HG03378 (cell line): ENCODE results near the gene FAM168A.

Experiments
- ATAC-seq: cut with Tn5 transposase; IDR thresholded peaks from one replicate; pipeline ENCODE4 v1.9.1; 2021; ENCODE audit warnings: mild to moderate bottlenecking, moderate library complexity; ENCODE audit not compliant: unreplicated experiment

FAM168A gene

GRCh38 chr11:73563539-73564200, 34.2 kb downstream of the FAM168A start:
- no peak for ATAC-seq

- no peak for ATAC-seq
Measured at GRCh38 chr11:73559743-73560142, 38.2 kb downstream of the FAM168A start.

DNA sequence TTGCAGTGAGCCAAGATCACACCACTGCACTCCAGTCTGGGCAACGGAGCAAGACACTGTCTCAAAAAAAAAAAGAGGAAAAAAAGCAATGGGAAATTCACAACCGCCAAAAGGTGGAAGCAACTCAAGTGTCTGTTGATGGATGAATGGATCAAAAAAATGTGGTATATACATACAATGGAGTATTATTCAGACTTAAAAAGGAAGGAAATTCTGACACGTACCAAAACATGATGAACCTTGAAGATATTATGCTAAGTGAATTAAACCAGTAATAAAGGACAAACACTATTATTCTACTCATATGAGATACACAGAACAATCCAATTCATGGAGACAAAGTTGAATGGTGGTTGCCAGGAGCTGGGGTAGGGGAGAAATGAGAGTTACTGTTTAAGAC, 40.9 kb downstream of the FAM168A start:
- ATAC-seq = no peak

- ATAC-seq = no peak
Measured at GRCh38 chr11:73555615-73556014, 42.3 kb downstream of the FAM168A start.

- ATAC-seq = no peak
Measured at GRCh38 chr11:73554671-73555320, 43.1 kb downstream of the FAM168A start.

- ATAC-seq = no peak
Measured at GRCh38 chr11:73553266-73553665, 44.6 kb downstream of the FAM168A start.

DNA sequence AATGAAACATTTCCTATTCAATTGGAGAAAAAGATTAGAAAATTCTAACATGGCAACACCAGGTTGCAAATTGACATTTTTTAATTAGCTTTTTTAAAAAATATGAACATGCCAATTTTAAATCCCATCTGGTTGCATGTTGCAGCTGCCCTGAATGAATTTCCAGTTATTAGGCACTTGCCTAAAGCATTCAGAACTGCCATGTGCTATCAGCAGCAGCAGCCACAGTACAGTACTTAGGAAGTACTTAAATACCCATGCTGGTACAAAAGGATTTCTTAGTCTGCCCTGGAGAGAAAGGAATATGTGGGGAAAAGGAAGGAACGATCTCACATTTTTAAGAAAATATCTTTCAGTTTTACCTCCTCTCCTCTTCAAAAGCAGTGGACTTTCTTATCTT, 46.2 kb downstream of the FAM168A start:
- ATAC-seq = no peak

DNA sequence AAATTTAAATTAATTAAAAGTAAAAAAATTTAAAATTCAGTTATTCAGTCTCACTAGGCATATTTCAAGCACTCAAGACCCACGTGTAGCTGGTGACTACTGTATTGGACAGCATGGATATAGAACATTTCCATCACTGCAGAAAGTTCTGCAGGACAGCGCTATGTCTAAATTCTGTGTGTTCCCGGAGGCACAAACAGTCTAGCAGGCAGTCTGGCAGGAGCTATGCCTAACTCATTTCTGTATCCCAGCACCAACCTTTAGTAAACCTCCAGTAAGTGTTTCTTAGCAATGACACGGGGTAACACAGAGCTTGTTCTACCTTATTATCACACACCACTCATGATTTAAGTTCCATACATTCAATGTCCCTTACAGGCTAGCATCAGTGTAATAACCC, 48.5 kb downstream of the FAM168A start:
- no peak for ATAC-seq

- no peak for ATAC-seq
Measured at GRCh38 chr11:73547706-73548595, 50.0 kb downstream of the FAM168A start.

DNA sequence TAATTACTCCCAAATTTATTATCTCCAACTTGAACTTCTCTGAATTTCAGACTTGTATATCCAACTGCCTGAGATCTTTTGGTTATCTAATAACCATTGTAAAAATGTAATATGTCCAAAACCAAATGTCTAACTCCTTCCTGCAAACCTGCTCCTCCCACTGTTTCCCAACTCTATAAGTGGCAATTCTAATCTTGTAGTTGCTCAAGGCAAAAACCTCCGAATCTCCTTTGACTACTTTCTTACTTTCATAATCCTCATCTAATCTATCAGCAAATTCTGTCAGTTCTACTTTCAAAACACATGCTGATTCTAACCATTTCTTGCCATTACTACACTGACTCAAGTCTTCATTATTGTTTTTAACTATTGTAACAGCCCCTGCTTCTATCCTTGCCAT, 55.7 kb downstream of the FAM168A start:
- ATAC-seq = no peak

DNA sequence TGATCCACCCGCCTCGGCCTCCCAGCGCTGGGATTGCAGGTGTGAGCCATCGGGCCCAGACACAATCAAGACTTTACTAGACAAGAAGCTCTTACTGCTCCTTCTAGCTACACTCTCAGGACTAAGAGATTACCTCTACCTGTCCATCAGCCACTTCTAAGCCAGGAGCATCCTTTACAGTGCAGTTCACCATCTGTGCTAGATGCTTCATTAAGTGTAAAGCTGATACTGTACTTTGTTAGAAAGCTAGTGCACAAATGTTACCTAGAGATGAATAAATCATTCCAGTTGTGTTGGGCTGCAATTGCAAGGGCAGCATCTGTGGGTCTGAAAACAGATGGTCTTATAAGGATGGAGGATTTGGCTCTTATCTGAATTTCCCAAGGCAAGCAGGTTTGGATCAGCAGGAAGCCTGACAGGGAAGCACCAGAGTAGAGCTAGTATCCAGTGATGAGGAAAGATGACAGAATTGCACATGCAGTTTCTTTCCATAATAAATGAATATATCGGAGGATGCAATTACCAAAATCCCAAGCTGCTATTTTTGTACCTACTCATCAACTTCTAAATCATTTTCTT, 58.3 kb downstream of the FAM168A start:
- no peak for ATAC-seq

DNA sequence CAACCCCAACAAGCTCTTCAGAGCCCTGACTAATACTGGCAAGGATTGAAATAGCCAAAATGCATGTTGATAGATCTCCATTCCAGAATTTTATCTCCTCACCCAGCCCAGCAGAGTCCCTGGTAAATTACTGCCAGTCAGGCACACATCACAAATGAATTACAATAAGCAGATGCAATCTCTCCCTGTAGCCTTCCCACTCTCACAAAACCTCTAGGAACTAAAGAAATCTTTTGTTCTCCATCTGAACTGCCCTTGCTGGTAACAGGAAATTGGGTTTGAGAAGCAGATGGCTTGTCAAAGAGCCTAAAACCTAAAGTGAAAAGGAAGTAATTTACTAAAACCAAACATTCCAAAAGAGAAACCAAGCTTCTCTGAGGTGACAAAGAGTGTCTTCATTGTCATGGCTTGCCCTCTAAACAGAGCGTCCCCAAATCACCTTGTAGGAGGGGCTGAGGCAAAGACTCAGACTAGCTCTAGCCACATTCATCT, 59.5 kb downstream of the FAM168A start:
- ATAC-seq = peak; percentile 53

GRCh38 chr11:73537969-73538368, 59.9 kb downstream of the FAM168A start:
- no peak for ATAC-seq

- no peak for ATAC-seq
Measured at GRCh38 chr11:73536961-73537360, 61.0 kb downstream of the FAM168A start.

- ATAC-seq = no peak
Measured at GRCh38 chr11:73532310-73532709, 65.6 kb downstream of the FAM168A start.

GRCh38 chr11:73531386-73531785, 66.5 kb downstream of the FAM168A start:
- ATAC-seq = no peak

- no peak for ATAC-seq
Measured at GRCh38 chr11:73530109-73530508, 67.8 kb downstream of the FAM168A start.

DNA sequence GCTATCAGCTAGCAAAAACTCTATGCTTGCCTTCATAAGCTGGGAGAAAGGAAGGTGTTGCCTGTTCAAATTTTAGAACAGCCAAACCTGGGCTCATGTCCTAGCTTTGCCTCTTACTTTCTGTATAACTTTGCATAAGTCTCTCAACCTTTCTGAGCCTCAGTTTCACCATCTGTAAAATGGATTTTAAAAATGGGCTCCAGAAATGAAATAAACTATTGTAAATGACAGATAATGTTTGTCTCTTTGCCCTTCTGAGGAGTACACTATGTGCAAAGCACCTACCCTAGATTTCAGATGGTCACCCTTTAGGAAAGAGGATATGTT, 68.7 kb downstream of the FAM168A start:
- no peak for ATAC-seq

GRCh38 chr11:73528483-73529203, 69.3 kb downstream of the FAM168A start:
- ATAC-seq = no peak

- no peak for ATAC-seq
Measured at GRCh38 chr11:73528013-73528412, 69.9 kb downstream of the FAM168A start.

DNA sequence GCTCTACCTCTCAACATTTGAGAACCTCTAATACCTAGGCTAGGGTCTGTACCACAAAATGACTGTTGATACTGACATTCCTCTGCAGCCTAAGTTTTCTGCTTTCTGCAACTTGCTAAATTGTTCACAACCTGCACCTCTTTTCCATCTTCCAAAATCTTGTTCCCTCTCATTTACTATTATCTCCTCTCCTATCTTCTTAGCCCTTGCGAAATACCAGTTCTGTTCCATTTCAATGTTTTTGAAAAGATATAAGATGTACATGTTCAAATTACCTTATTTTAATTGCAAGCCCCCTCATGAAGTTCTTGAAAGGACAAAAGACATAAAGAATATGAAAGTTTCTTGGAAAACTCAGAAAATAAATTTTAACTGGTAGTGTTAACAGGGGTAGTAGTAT, 72.3 kb downstream of the FAM168A start:
- no peak for ATAC-seq
